ENCODE data around the gene ARHGEF3.

GRCh38 chr3:56802378-56802745, 613 bp upstream of the ARHGEF3 start:
- no peak for TF ChIP-seq CTCF (IDR thresholded peaks at IDR 0.05)
- no peak for TF ChIP-seq POLR2A (IDR thresholded peaks at IDR 0.05)
